Peyer's patch (tissue), 4 donors: ENCODE data around the gene GNS. TPM values are rescaled to one million over a fixed set of nuclear protein-coding genes. Genes with fewer than 3 reads are reported as not detected.
A peak's percentile ranks its signal among the peaks of the same experiment; 100 is the strongest.

Source experiments
- DNase-seq, 3 donors: peaks; one replicate each; pipeline ENCODE4 v3.0.0-alpha.2; 2017 to 2019
- H3K27ac ChIP-seq, 4 donors: fragments of 200-600 bp; sonication (generic); one replicate each; pipeline ENCODE4 v1.5.1; 2016 to 2019
- H3K27me3 ChIP-seq, 2 donors: fragments of 200-600 bp; sonication (generic); one replicate each; pipeline ENCODE4 v1.5.1; 2019
- H3K36me3 ChIP-seq, 3 donors: fragments of 200-600 bp; sonication (generic); one replicate each; pipeline ENCODE4 v1.5.1; 2016 to 2019
- H3K4me1 ChIP-seq, 4 donors: fragments of 200-600 bp; sonication (generic); one replicate each; pipeline ENCODE4 v1.5.1; 2016 to 2019
- H3K4me3 ChIP-seq, 4 donors: fragments of 200-600 bp; sonication (generic); 1 replicate in 3 of 4; 2 replicates in 1 of 4; pipeline ENCODE4 v1.5.1; 2016 to 2019; ENCODE audit warnings: mild to moderate bottlenecking in 1 of 4
- H3K9me3 ChIP-seq, 4 donors: fragments of 200-600 bp; sonication (generic); one replicate each; pipeline ENCODE4 v1.5.1; 2016 to 2019; ENCODE audit warnings: mild to moderate bottlenecking in 1 of 4
- CTCF ChIP-seq, 6 experiments: fragments of 450-650 bp in 4 of 6; fragments of 200-600 bp in 2 of 6; sonication (generic) in 1 of 6; IDR thresholded peaks; one replicate each; pipeline ENCODE4 v1.5.1; 2017 to 2019; ENCODE audit warnings: antibody characterized with exemption in 6 of 6, mild to moderate bottlenecking in 3 of 6, moderate library complexity in 1 of 6
- POLR2A ChIP-seq, 2 donors: fragments of 450-650 bp; IDR thresholded peaks; one replicate each; pipeline ENCODE4 v1.5.1; 2017; ENCODE audit warnings: antibody characterized with exemption in 2 of 2, mild to moderate bottlenecking in 2 of 2, moderate library complexity in 2 of 2
- total RNA-seq, 4 donors: library from RNA; depleted of rRNA; stranded (reverse); fragments of >200 nt; gene quantifications; one replicate each; pipeline ENCODE4 v1.1.0, GENCODE V29; 2016

The GNS gene
- total RNA-seq, 4 donors from 2014 or later: 19.8 to 146 (median 102) TPM

DNA sequence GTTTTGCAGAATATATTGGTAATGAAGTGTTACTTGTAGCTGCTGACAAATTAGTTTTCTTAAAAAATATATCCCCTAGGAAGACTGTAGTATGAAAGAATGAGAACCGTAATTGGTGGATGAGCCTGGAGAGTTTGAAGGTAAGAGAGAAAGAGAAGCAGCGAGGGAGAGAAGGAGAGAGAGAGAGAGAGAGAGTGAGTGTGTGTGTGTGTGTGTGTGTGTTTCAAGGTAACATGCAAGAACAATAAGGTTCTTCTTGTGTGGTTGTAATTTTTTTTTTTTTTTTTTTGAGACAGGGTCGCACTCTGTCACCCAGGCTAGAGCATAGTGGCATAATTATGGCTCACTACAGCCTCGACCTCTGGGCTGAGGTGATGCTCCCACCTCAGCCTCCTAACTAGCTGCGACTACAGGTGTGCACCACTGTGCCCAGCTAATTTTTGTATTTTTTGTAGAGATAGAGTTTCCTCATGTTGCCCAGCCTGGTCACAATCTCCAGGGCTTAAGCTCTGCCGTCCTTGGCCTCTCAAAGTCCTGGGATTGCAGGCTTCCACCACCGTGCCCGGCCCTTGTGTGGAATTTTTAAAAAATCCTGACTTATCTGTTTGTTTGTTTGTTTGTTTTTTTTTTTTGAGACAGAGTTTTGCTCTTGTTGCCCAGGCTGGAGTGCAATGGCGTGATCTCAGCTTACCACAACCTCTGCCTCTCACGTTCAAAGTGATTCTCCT, 75.2 kb downstream of the GNS start:
- Histone ChIP-seq H3K4me1 (peaks cover 7 to 44% (median 13%) of the 10 kb centered on the region in 4 donors), H3K4me3 (no peak overlapping the region), H3K9me3 (no peaks in the 10 kb centered on the region), H3K36me3 (peaks cover 0 to 31% (median 0%) of the 10 kb centered on the region in 3 donors), H3K27me3 (no peaks in the 10 kb centered on the region), H3K27ac (peak overlapping the region in 2 of 4 donors; percentile 28 to 79)
- no peak for DNase-seq
- TF ChIP-seq POLR2A (IDR thresholded peaks at IDR 0.05) (no peak), CTCF (IDR thresholded peaks at IDR 0.05) (no peak)

- no peak for DNase-seq
- no peak overlapping the region for H3K4me3 ChIP-seq
- H3K27me3 ChIP-seq: no peaks in the 10 kb centered on the region
- no peaks in the 10 kb centered on the region for H3K9me3 ChIP-seq
- H3K36me3 ChIP-seq: peaks cover 0 to 22% (median 0%) of the 10 kb centered on the region in 3 donors
- TF ChIP-seq CTCF (IDR thresholded peaks at IDR 0.05) (no peak), POLR2A (IDR thresholded peaks at IDR 0.05) (no peak)
- peaks cover 7 to 54% (median 13%) of the 10 kb centered on the region in 4 donors for H3K4me1 ChIP-seq
- H3K27ac ChIP-seq: peak overlapping the region in 3 of 4 donors; percentile 23 to 79 (median 32)
These were observed 76.5 kb downstream of the GNS start for GRCh38 chr12:64682572-64683277.

DNA sequence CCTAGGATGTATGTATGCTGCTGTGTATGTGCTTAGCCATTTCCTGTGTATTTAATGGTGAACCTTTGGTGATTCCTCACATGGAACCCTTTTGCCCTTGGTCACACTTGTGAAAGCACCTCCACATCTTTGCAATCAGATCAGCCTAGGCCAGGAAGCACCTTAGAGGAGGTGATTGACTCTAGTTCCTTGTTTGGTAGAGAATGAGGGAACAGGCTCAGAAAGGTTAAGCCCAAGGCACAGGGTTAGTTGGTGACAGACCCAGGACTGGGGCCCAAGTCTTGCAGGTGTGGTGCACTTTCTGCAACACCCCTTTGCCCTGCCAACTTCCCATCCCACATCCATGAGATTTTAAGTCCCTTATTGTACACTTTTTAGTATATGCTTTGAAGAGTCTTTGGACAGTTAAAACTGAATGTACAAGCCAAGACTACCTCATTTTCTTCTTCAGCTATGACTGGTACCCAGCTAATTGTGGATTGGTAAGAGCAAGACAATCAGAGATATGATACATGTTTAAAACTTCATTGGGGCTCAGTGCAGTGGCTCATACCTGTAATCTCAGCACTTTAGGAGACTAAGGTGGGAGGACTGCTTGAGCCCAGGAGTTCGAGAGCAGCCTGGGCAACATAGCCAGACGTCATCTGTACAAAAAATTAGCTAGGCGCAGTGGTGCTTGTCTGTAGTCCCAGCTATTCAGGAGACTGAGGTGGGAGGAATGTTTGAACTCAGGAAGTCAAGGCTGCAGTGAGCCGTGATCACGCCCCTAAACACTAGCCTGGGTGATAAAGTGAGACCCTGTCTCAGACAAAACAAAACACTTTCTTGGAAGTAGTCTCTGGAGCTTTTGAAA, 77.8 kb downstream of the GNS start:
- Histone ChIP-seq H3K27ac (peak overlapping the region in 3 of 4 donors; percentile 43 to 79 (median 63)), H3K27me3 (no peaks in the 10 kb centered on the region), H3K4me1 (peaks cover 7 to 66% (median 13%) of the 10 kb centered on the region in 4 donors), H3K4me3 (no peak overlapping the region), H3K36me3 (peaks cover 0 to 14% (median 0%) of the 10 kb centered on the region in 3 donors), H3K9me3 (no peaks in the 10 kb centered on the region)
- TF ChIP-seq CTCF (IDR thresholded peaks at IDR 0.05) (no peak), POLR2A (IDR thresholded peaks at IDR 0.05) (no peak)
- no peak for DNase-seq

- Histone ChIP-seq H3K4me3 (peak overlapping the region in 2 of 4 donors; percentile 16 to 21), H3K27ac (peak overlapping the region; percentile 63 to 82 (median 72)), H3K27me3 (no peaks in the 10 kb centered on the region), H3K9me3 (no peaks in the 10 kb centered on the region), H3K36me3 (peaks cover 0 to 2% (median 0%) of the 10 kb centered on the region in 3 donors), H3K4me1 (peaks cover 7 to 76% (median 14%) of the 10 kb centered on the region in 4 donors)
- TF ChIP-seq POLR2A (IDR thresholded peaks at IDR 0.05): no peak
- TF ChIP-seq CTCF (IDR thresholded peaks at IDR 0.05): no peak
- no peak for DNase-seq
These were observed 79.0 kb downstream of the GNS start for GRCh38 chr12:64680235-64680634.

DNA sequence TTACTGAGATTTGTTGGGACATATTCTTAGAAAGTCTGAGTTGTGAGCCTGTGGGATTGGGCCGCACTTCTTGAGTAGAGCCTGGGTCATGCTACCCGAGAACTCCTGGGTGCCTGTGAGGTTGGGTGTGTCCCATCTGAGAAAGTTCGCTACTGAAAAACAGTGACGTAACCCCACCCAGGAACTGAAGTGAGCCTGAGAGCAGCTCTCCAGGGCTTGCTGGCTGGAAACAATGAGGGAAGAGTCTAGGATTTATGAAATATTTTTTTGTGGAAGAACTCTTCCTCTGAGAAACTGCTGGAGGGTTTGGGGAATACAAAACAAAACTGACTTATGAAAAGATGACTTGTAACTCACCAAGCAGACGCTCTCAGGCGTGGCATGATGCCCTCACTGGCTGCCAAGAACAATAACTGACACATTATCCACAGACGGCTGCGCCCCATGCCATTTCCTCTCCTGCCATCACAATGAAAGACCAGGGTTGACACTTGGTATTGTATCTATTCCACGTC, 79.7 kb downstream of the GNS start:
- Histone ChIP-seq H3K9me3 (no peaks in the 10 kb centered on the region), H3K4me1 (peaks cover 7 to 82% (median 17%) of the 10 kb centered on the region in 4 donors)

More for the DNA sequence above, 79.7 kb downstream of the GNS start:
- no peak for TF ChIP-seq CTCF (IDR thresholded peaks at IDR 0.05)
- no peak for TF ChIP-seq POLR2A (IDR thresholded peaks at IDR 0.05)
- Histone ChIP-seq H3K4me3 (peak overlapping the region in 3 of 4 donors; percentile 9 to 21 (median 16)), H3K27ac (peak overlapping the region; percentile 63 to 82 (median 72)), H3K27me3 (no peaks in the 10 kb centered on the region), H3K36me3 (no peaks in the 10 kb centered on the region)
- DNase-seq: peak; percentile 63 to 83 (median 67)
